GM19463 (cell line): ENCODE data around the gene ENGASE.

ENCODE experiments used
- ATAC-seq: cut with Tn5 transposase; IDR thresholded peaks from one replicate; pipeline ENCODE4 v1.9.1; 2021; ENCODE audit warnings: mild to moderate bottlenecking, moderate library complexity; ENCODE audit not compliant: unreplicated experiment

The ENGASE gene

GRCh38 chr17:79079421-79080200 lies 5.0 kb downstream of the ENGASE start:
- no peak for ATAC-seq

DNA sequence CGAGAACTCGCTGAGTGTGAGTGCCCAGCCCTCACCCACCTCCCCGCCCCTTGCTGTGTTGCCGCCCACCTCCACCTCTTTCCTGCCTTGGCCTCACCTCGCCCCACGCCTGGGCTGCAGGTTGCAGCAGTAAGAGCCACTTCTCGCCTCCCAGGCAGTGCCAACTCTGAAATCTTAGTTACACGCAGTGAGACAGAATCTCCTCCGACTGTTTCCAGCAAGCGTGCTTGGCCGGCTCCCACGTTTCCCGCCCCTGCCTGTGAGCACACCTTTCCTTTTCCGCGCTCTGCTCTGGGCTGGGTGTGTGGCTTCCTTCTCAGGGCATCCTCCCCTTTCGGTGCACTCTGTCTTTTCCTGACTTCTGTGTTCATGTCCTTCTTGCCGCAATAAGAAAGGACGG lies 5.7 kb downstream of the ENGASE start:
- ATAC-seq, result no peak

DNA sequence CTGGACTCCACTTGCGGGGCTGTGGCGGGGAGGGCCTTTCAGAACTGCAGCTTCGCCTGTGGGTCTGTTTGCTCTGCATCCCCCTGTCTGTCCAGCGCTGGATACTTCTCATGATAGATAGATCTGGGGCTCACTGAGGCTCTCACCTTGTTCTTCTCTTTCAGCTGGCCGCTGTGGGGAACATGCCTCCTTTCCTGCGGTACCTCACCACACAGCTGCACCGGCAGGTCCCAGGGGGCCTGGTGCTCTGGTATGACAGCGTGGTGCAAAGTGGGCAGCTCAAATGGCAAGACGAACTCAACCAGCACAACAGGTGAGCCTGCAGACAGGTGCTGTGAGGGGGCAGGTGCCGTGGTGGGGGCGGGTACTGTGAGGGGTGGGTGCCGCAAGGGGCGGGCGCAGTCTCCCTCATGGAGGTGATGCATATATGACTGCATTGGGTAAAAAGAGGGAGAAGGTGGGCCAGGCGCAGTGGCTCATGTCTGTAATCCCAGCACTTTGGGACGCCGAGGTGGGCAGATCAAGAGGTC lies 6.2 kb downstream of the ENGASE start:
- no peak for ATAC-seq

DNA sequence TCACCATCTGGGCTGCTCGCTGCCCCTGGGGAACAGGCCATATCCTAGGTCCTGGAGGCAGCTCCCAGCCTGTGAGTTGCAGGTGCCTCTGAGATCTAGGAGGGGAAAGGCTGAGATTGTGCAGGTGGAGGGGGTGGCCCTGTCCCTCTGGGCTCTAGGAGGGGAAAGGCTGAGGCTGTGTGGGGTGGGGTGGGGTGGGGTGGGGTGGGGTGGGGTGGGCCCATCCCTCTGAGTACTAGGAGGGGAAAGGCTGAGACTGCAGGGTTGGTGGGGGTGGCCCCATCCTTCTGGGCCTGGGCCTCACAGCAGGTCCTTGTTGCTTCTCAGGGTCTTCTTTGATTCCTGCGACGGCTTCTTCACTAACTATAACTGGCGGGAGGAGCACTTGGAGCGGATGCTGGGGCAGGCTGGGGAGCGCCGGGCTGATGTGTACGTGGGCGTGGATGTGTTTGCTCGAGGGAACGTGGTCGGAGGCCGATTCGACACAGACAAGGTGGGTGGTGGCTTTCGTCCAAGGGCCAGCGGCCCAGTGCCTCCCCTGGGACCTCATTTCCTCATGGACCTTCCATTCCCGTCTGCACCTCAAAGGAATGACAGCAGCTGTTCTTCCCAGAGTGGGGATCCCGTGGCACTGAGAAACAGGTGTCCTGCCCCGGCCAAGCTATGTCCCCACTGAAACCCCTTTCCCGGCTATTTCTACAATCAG lies 7.1 kb downstream of the ENGASE start:
- no peak for ATAC-seq

DNA sequence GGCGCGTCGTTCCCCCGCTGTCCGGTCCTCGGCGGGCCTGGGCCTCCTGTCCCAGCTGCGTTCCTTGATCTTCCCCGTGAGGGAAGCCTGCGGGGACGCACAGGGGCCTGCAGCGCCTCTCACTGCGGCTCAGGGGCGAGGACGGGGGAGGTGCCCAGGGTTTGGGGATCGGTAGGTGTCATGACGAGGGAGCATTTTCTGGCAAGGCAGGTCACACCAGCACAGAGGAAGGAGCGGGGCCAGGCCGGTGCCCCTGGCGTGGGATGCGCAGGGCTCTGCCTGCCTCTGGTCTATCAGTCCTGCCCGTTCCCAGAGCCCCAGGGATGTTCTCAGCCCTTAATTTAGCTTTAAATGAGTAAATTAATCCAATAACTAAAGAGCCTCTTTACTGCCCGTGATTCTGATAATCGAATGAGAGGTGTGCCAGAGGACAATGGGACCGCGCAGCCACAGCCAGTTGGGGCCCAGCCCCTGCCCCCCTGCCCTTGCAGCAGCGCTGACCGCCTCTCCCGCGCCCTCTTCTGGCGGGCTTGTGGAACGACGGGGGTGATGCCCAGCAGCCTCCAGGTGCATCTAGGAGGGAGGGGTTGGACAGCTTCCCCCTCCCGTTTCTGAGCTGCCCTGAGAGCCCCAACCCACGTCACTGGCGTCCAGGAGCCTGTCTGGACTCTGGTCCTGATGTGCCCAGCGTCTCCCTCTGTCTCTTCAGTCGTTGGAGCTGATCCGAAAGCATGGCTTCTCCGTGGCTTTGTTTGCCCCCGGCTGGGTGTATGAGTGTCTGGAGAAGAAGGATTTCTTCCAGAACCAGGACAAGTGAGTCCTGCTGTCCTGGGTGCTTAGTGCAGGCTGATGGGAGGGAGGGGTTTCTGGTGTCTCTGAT lies 7.9 kb downstream of the ENGASE start:
- no peak for ATAC-seq

GRCh38 chr17:79083191-79083971 lies 8.8 kb downstream of the ENGASE start:
- ATAC-seq, result no peak

- ATAC-seq, result no peak
These were observed 9.9 kb downstream of the ENGASE start for GRCh38 chr17:79084291-79085153.

- no peak for ATAC-seq
These were observed 10.7 kb downstream of the ENGASE start for GRCh38 chr17:79085154-79085920.

GRCh38 chr17:79085921-79086551 lies 11.4 kb downstream of the ENGASE start:
- ATAC-seq, result no peak

GRCh38 chr17:79086609-79087427 lies 12.2 kb downstream of the ENGASE start:
- ATAC-seq, result no peak

- ATAC-seq, result no peak
These were observed 13.0 kb downstream of the ENGASE start for GRCh38 chr17:79087428-79088143.

DNA sequence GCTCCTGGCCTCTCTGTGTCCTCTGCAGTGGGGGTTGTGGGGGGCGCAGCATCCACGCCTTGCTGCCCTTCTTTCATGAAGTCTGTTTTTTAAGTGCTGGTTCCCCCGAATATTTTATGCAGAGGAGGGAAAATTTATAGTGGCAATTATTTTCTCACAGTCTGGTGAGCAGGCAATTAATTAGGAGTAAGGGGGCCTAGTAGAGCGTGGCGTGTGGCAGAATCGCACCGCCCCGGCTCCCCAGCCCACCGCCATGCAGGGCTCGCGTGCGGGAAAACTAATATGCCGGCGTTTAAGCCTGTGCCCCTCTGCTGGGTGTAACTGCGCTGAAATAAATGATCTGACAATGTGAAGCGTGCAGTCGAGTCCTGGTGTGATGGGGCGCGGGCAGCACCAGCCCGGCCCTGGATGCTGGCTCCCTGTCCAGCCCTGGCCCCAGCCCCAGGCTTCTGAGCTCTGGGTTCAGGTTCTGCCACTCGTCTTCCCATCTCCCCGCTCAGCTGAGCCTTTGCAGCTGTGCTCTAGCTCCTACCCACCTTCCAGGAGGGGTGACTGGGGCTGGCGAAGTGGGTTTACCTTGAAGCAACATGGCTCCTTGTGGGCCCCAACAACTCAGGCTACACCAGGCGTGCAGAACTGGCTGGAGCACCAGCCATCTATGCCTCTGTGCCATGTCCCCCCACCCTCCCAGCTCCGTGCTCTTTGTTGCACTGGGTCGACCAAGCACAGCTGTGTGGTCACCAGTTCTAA lies 13.8 kb downstream of the ENGASE start:
- no peak for ATAC-seq

GRCh38 chr17:79088997-79089328 lies 14.3 kb downstream of the ENGASE start:
- ATAC-seq, result no peak

- ATAC-seq, result no peak
These were observed 15.3 kb downstream of the ENGASE start for GRCh38 chr17:79089720-79090442.

DNA sequence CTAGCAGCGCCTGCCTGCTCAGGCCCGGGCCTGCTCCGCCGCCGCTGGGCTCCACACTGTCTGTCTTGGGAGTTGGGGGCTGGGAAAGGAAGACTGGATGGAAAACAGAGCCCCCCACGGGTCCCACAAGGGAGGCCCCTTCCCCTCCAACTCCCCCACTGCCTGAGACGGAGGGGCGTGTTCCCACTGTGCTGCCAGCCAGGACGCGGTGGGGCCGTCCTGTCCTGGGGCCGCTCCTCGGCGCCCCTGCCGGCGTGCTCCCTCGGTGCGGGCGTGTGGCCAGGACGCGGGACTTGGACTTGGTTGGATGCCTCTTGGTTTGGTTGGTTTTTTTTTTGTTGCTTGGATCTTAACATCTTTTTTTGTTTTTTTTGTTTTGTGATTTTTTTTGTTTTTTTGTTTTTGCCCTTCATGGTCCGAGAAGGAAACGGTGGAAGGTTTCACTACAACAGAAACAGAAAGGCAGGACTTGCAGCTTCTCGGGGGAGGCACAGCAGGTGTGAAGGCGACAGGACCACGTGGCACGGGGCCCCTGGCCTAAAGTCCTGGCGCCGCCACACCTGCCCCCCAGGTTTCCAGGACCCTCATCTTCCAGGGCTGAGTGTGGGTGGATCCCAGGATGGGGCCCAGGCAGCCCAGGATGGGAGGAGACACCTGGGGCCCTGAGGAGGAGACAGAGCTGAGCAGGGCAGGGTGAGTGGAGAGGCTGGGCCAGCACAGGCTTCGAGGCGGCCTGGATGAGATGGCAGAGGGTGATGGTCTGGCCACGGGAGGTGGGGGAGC lies 16.0 kb downstream of the ENGASE start:
- ATAC-seq, result no peak
